ENCODE results near the gene SORCS3.

Gene SORCS3

GRCh38 chr10:104892879-104893617 lies 252.0 kb downstream of the SORCS3 start:
- Histone ChIP-seq H3K9me2 (replicated peaks; ENCODE audit: control insufficient read depth, low read length) (no peaks in the 10 kb centered on the region), H3K79me2 (ENCODE audit: control insufficient read depth, low read length) (no peaks in the 10 kb centered on the region), H3K9me3 (ENCODE audit: control insufficient read depth, insufficient read depth, low read length) (peaks cover 7% of the 10 kb centered on the region; the same call in 1 of the 2 replicates), H3K4me1 (ENCODE audit: control insufficient read depth, low read length) (no peaks in the 10 kb centered on the region), H4K20me1 (ENCODE audit: control insufficient read depth, insufficient read depth, low read depth, low read length) (no peaks in the 10 kb centered on the region), H3K27ac (ENCODE audit: low read depth, low read length) (no peak overlapping the region), H3K4me3 (ENCODE audit: low read length) (no peak overlapping the region), H3K36me3 (ENCODE audit: control insufficient read depth, low read length) (no peaks in the 10 kb centered on the region), H3K4me2 (ENCODE audit: low read length) (no peak overlapping the region), H3F3A (ENCODE audit: control insufficient read depth, insufficient read depth) (no peaks in the 10 kb centered on the region), H3K27me3 (ENCODE audit: control insufficient read depth, low read length) (no peaks in the 10 kb centered on the region)
- TF ChIP-seq CTCF (IDR thresholded peaks at IDR 0.05; ENCODE audit: low read depth, low read length, poor library complexity, severe bottlenecking) (no peak), EZH2phosphoT487 (IDR thresholded peaks at IDR 0.05; ENCODE audit: borderline replicate concordance, low read length) (no peak)

- Histone ChIP-seq H3K4me1 (ENCODE audit: control insufficient read depth, low read length) (no peaks in the 10 kb centered on the region), H3K4me3 (ENCODE audit: low read length) (no peak overlapping the region)
- TF ChIP-seq EZH2phosphoT487 (IDR thresholded peaks at IDR 0.05; ENCODE audit: borderline replicate concordance, low read length): no peak
- no peak for TF ChIP-seq CTCF (IDR thresholded peaks at IDR 0.05; ENCODE audit: low read depth, low read length, poor library complexity, severe bottlenecking)
Measured at GRCh38 chr10:104893701-104894100, 252.6 kb downstream of the SORCS3 start.

DNA sequence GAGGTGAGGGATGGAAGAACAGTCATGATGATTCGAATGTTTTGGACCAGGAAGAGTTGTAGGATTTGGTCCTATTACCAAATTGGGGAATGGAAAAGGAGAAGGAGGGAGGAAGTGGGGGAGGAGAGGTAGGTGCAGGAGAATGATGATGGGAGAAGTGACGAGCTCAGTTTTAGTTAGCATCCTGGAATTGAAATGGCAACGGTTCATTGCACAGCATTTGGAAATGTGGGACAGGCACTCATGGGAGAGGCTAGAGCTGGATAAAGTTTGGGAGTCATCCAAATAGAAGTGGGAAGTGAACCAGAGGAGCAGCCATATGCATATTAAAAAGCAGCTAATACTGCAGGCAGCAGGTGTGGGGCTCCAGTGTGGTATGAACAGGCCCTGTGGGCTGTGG lies 253.6 kb downstream of the SORCS3 start:
- H3K9me2 ChIP-seq (replicated peaks; ENCODE audit: control insufficient read depth, low read length): no peaks in the 10 kb centered on the region

More at GRCh38 chr10:104893701-104894100, 252.6 kb downstream of the SORCS3 start:
- no peaks in the 10 kb centered on the region for H3K36me3 ChIP-seq (ENCODE audit: control insufficient read depth, low read length)
- H3K27ac ChIP-seq (ENCODE audit: low read depth, low read length): no peak overlapping the region
- H3F3A ChIP-seq (ENCODE audit: control insufficient read depth, insufficient read depth): no peaks in the 10 kb centered on the region
- H4K20me1 ChIP-seq (ENCODE audit: control insufficient read depth, insufficient read depth, low read depth, low read length): no peaks in the 10 kb centered on the region
- H3K9me3 ChIP-seq (ENCODE audit: control insufficient read depth, insufficient read depth, low read length): peaks cover under 1% of the 10 kb centered on the region; the same call in 1 of the 2 replicates
- H3K4me2 ChIP-seq (ENCODE audit: low read length): no peak overlapping the region
- H3K27me3 ChIP-seq (ENCODE audit: control insufficient read depth, low read length): no peaks in the 10 kb centered on the region
- H3K9me2 ChIP-seq (replicated peaks; ENCODE audit: control insufficient read depth, low read length): no peaks in the 10 kb centered on the region
- no peaks in the 10 kb centered on the region for H3K79me2 ChIP-seq (ENCODE audit: control insufficient read depth, low read length)

More for the DNA sequence above, 253.6 kb downstream of the SORCS3 start:
- TF ChIP-seq CTCF (IDR thresholded peaks at IDR 0.05; ENCODE audit: low read depth, low read length, poor library complexity, severe bottlenecking): no peak
- Histone ChIP-seq H3K4me1 (ENCODE audit: control insufficient read depth, low read length) (no peaks in the 10 kb centered on the region), H3K27ac (ENCODE audit: low read depth, low read length) (no peak overlapping the region), H3K27me3 (ENCODE audit: control insufficient read depth, low read length) (no peaks in the 10 kb centered on the region), H4K20me1 (ENCODE audit: control insufficient read depth, insufficient read depth, low read depth, low read length) (no peaks in the 10 kb centered on the region), H3K4me3 (ENCODE audit: low read length) (no peak overlapping the region), H3F3A (ENCODE audit: control insufficient read depth, insufficient read depth) (no peaks in the 10 kb centered on the region), H3K9me3 (ENCODE audit: control insufficient read depth, insufficient read depth, low read length) (no peaks in the 10 kb centered on the region), H3K4me2 (ENCODE audit: low read length) (no peak overlapping the region), H3K79me2 (ENCODE audit: control insufficient read depth, low read length) (no peaks in the 10 kb centered on the region), H3K36me3 (ENCODE audit: control insufficient read depth, low read length) (no peaks in the 10 kb centered on the region)
